ENCODE measurements around the gene EPHX1. TPM values are rescaled to one million over a fixed set of nuclear protein-coding genes. Genes with fewer than 3 reads are reported as not detected.
A peak's percentile ranks its signal among the peaks of the same experiment; 100 is the strongest.

Gene EPHX1
- total and polyA plus RNA-seq, 2 donors (not counting 1 experiment from before 2014, with no cell fraction given): 39.1 to 44.3 TPM

DNA sequence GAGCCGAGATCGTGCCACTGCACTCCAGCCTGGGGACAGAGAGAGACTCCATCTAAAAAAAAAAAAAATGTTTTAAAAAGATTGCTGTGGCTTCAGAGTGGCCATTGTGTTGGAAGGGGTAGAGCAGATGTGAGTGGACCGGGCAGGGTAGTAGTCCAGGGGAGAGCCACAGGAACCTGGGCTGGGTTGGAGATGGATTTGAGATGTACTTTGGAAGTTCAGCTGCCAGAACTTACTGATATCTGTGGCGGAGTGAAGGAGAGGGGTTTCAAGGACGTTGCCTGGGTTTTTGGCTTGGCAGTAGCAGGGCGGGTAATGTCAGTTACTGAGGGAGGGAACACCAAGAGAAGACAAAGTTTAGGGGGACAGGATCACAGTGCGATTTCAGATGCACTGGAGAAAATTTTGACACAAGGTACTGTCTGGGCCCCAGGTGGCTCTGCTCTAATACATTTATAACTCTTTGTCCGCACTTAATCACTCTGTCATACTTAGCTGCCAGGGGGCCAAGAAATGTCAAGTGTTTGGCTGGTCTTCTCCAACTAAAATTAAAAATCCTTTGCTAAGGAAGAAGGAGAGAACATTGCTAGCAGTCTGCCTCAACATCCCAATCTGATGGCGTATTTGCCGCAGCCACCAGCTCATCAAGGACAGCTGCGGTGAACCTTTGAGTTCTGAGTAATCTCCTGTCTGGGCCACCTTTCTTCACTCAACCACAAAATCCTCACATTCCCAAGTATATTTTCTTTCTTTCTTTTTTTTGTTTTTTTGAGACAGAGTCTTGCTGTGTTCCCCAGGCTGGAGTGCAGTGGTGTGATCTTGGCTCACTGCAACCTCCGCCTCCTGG, 9.6 kb downstream of the EPHX1 start:
- H3K9ac ChIP-seq (ENCODE audit: insufficient read depth, low read length): no peak overlapping the region
- H3K79me2 ChIP-seq (ENCODE audit: control insufficient read depth, insufficient read depth, low read length): no peaks in the 10 kb centered on the region
- peak in 1 of 2 donors; percentile 54 for DNase-seq (ENCODE audit: low read depth in 2 of 2)
- no peaks in the 10 kb centered on the region for H4K20me1 ChIP-seq (ENCODE audit: control insufficient read depth, extremely low read depth, insufficient read depth, low read length)
- H3K27me3 ChIP-seq (ENCODE audit: control insufficient read depth, insufficient read depth, low read length): no peaks in the 10 kb centered on the region
- no peak overlapping the region for H3K4me3 ChIP-seq (replicated peaks in 1 of 4; ENCODE audit: control extremely low read depth in 1 of 4, insufficient read depth in 1 of 4, low read depth in 3 of 4, low read length in 4 of 4)
- no peaks in the 10 kb centered on the region for H3K36me3 ChIP-seq (ENCODE audit: control insufficient read depth, insufficient read depth, low read length)
- peaks cover 16% of the 10 kb centered on the region for H3K4me1 ChIP-seq (ENCODE audit: control insufficient read depth, extremely low read depth, insufficient read depth, low read length)
- no peak overlapping the region for H3K4me2 ChIP-seq (ENCODE audit: extremely low read depth, insufficient read depth, low read length)
- no peak overlapping the region for H3K27ac ChIP-seq (ENCODE audit: insufficient read depth, low read length)
- no peak overlapping the region for H2AFZ ChIP-seq (ENCODE audit: low read length)
- H3K9me3 ChIP-seq (ENCODE audit: control insufficient read depth, insufficient read depth, low read depth, low read length): no peaks in the 10 kb centered on the region
- TF ChIP-seq, protein P1, sequence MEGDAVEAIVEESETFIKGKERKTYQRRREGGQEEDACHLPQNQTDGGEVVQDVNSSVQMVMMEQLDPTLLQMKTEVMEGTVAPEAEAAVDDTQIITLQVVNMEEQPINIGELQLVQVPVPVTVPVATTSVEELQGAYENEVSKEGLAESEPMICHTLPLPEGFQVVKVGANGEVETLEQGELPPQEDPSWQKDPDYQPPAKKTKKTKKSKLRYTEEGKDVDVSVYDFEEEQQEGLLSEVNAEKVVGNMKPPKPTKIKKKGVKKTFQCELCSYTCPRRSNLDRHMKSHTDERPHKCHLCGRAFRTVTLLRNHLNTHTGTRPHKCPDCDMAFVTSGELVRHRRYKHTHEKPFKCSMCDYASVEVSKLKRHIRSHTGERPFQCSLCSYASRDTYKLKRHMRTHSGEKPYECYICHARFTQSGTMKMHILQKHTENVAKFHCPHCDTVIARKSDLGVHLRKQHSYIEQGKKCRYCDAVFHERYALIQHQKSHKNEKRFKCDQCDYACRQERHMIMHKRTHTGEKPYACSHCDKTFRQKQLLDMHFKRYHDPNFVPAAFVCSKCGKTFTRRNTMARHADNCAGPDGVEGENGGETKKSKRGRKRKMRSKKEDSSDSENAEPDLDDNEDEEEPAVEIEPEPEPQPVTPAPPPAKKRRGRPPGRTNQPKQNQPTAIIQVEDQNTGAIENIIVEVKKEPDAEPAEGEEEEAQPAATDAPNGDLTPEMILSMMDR (conservative IDR thresholded peaks at IDR 0.05 in 1 of 2, IDR thresholded peaks at IDR 0.05 in 1 of 2; ENCODE audit: low read depth in 1 of 2, low read length in 2 of 2): no peak
- TF ChIP-seq EZH2 (IDR thresholded peaks at IDR 0.05; ENCODE audit: low read length, missing control alignments): no peak

DNA sequence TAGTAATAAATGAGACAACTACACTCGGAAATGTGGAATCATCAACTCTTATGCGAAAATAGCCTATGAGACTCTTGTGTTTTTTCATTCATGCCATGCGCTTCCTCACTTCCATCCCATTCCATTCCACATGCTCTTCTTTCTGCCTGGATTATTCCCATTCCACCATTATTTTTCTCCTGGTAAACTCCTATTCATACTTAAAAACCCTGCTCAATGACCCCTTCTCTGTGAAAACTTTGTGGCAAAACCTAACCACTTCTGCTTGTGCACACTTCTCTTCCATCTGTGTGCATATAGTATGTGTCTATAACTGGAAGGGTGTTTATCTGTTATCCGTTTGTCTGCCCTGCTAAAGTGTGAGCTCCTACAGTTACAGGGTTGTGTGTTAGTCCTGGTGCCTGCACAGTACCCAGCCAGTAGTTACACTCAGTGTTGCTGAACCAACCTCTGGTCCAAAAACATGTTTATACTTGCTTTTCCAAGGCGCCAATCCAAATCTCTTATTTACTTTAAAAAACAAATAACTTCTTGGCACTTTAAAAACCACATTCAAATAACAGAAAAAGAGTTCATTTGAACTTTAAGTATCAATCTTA, 10.7 kb downstream of the EPHX1 start:
- H3K4me1 ChIP-seq (ENCODE audit: control insufficient read depth, extremely low read depth, insufficient read depth, low read length): peaks cover 15% of the 10 kb centered on the region
- H3K9me3 ChIP-seq (ENCODE audit: control insufficient read depth, insufficient read depth, low read depth, low read length): no peaks in the 10 kb centered on the region

More for the DNA sequence above, 10.7 kb downstream of the EPHX1 start:
- peak in 1 of 2 donors; percentile 54 for DNase-seq (ENCODE audit: low read depth in 2 of 2)
- Histone ChIP-seq H3K9ac (ENCODE audit: insufficient read depth, low read length) (no peak overlapping the region), H2AFZ (ENCODE audit: low read length) (no peak overlapping the region), H3K27ac (ENCODE audit: insufficient read depth, low read length) (no peak overlapping the region), H3K79me2 (ENCODE audit: control insufficient read depth, insufficient read depth, low read length) (no peaks in the 10 kb centered on the region), H3K36me3 (ENCODE audit: control insufficient read depth, insufficient read depth, low read length) (no peaks in the 10 kb centered on the region), H3K27me3 (ENCODE audit: control insufficient read depth, insufficient read depth, low read length) (no peaks in the 10 kb centered on the region), H4K20me1 (ENCODE audit: control insufficient read depth, extremely low read depth, insufficient read depth, low read length) (no peaks in the 10 kb centered on the region), H3K4me3 (replicated peaks in 1 of 4; ENCODE audit: control extremely low read depth in 1 of 4, insufficient read depth in 1 of 4, low read depth in 3 of 4, low read length in 4 of 4) (no peak overlapping the region), H3K4me2 (ENCODE audit: extremely low read depth, insufficient read depth, low read length) (no peak overlapping the region)
- TF ChIP-seq EZH2 (IDR thresholded peaks at IDR 0.05; ENCODE audit: low read length, missing control alignments): no peak
- TF ChIP-seq, protein P1 (conservative IDR thresholded peaks at IDR 0.05 in 1 of 2, IDR thresholded peaks at IDR 0.05 in 1 of 2; ENCODE audit: low read depth in 1 of 2, low read length in 2 of 2): no peak

Data from fibroblast of lung (primary cell).